Mammary epithelial cell (primary cell): ENCODE results near the gene ACKR2.

Experiments used
- CTCF ChIP-seq, 2 donors: IDR thresholded peaks in 1 of 2; conservative IDR thresholded peaks in 1 of 2; 2 replicates each; pipeline ENCODE4 v1.5.1; 2011 to 2012; ENCODE audit warnings: inconsistent platforms in 2 of 2, low read length in 2 of 2, mild to moderate bottlenecking in 2 of 2, control low read depth in 1 of 2, low read depth in 1 of 2; ENCODE audit not compliant: insufficient read depth in 1 of 2; ENCODE audit errors: extremely low read depth in 1 of 2
- EZH2 ChIP-seq: IDR thresholded peaks from 2 replicates; pipeline ENCODE4 v1.6.1; 2012; ENCODE audit warnings: low read length, inconsistent platforms, borderline replicate concordance

GRCh38 chr3:42801784-42802183 is 7.5 kb upstream of the ACKR2 start:
- TF ChIP-seq CTCF (conservative IDR thresholded peaks at IDR 0.05 in 1 of 2, IDR thresholded peaks at IDR 0.05 in 1 of 2; ENCODE audit: extremely low read depth in 1 of 2, insufficient read depth in 1 of 2, low read depth in 1 of 2, low read length in 2 of 2) (no peak), EZH2 (no peak)
